ENCODE measurements around the gene TUBB4A. TPM values are rescaled to one million over a fixed set of nuclear protein-coding genes. Genes with fewer than 3 reads are reported as not detected.

Gene TUBB4A
- total RNA-seq, 2 experiments from 2014 or later: 9.7 to 16.0 TPM

GRCh38 chr19:6460099-6460884 is 41.8 kb downstream of the TUBB4A start:
- H2AFZ ChIP-seq (ENCODE audit: low read length): peak overlapping the region; percentile 76
- no peaks in the 10 kb centered on the region for H4K20me1 ChIP-seq (ENCODE audit: insufficient read depth, low read length)
- peak overlapping the region; percentile 89 for H3K4me3 ChIP-seq (ENCODE audit: low read depth, low read length, poor library complexity, severe bottlenecking)
- peaks cover 20% of the 10 kb centered on the region for H3K4me1 ChIP-seq (ENCODE audit: insufficient read depth, low read length, poor library complexity, severe bottlenecking)
- peaks cover 24% of the 10 kb centered on the region for H3K36me3 ChIP-seq (ENCODE audit: insufficient read depth, low read length)
- peak; percentile 85 for TF ChIP-seq CTCF (conservative IDR thresholded peaks at IDR 0.05; ENCODE audit: low read length)
- TF ChIP-seq EZH2phosphoT487 (IDR thresholded peaks at IDR 0.05; ENCODE audit: borderline replicate concordance, low read depth, low read length): no peak
- DNase-seq (ENCODE audit: low spot score): peak; percentile 100
- H3K27ac ChIP-seq (ENCODE audit: low read depth, low read length, poor library complexity, severe bottlenecking): peak overlapping the region; percentile 62
- ChIA-PET POLR2A (interaction anchor here (0.7 to 1.8 kb wide), 2 partner anchors 21 to 41 kb away, joined by 6 to 7 read pairs; partner anchors contain the start of gene DENND1C), CTCF (ENCODE audit: unreplicated experiment) (interaction anchor here (0.6 kb wide), 1 partner anchor 9 kb away, joined by 4 read pairs; no protein-coding TSS in a partner anchor)
- H3K9me2 ChIP-seq (ENCODE audit: insufficient read depth, low read length): no peaks in the 10 kb centered on the region
- H3K4me2 ChIP-seq (ENCODE audit: low read length): peak overlapping the region; percentile 91
- peaks cover under 1% of the 10 kb centered on the region for H3K9me3 ChIP-seq (ENCODE audit: low read length)
- intact Hi-C loops (cut with micrococcal nuclease; ENCODE audit: unreplicated experiment): loop anchor here (1.0 to 5.0 kb wide), 5 partner anchors 35 to 277 kb away; partner anchors contain the start of genes GPR108, KHSRP and TUBB4A
- peaks cover 13% of the 10 kb centered on the region; the same call in 1 of the 2 replicates for H3K79me2 ChIP-seq (ENCODE audit: insufficient read depth, low read depth, low read length)
- no TSS peak for BruUV-seq (replicated peaks)

GRCh38 chr19:6459262-6460098 is 42.6 kb downstream of the TUBB4A start, which contains the start of gene SLC25A23:
SLC25A23 (minus strand) TSS chr19:6459792; CDS start chr19:6459628, 164 bp downstream.
- intact Hi-C loops (cut with micrococcal nuclease; ENCODE audit: unreplicated experiment): loop anchor here (1.0 to 5.0 kb wide), 5 partner anchors 35 to 277 kb away; partner anchors contain the start of genes GPR108, KHSRP and TUBB4A
- no TSS peak for BruUV-seq (replicated peaks)
- Histone ChIP-seq H3K9me3 (ENCODE audit: low read length) (peaks cover 9% of the 10 kb centered on the region), H3K4me2 (ENCODE audit: low read length) (peak within 1 kb of the TSS; percentile 91), H3K4me1 (ENCODE audit: insufficient read depth, low read length, poor library complexity, severe bottlenecking) (peaks cover 15% of the 10 kb centered on the region), H2AFZ (ENCODE audit: low read length) (peak within 1 kb of the TSS; percentile 76), H3K27ac (ENCODE audit: low read depth, low read length, poor library complexity, severe bottlenecking) (peak within 1 kb of the TSS; percentile 62), H3K36me3 (ENCODE audit: insufficient read depth, low read length) (peaks cover 32% of the 10 kb centered on the region), H3K79me2 (ENCODE audit: insufficient read depth, low read depth, low read length) (peaks cover 13% of the 10 kb centered on the region; the same call in 1 of the 2 replicates), H3K4me3 (ENCODE audit: low read depth, low read length, poor library complexity, severe bottlenecking) (peak within 1 kb of the TSS; percentile 89), H4K20me1 (ENCODE audit: insufficient read depth, low read length) (no peaks in the 10 kb centered on the region), H3K9me2 (ENCODE audit: insufficient read depth, low read length) (no peaks in the 10 kb centered on the region)
- ChIA-PET CTCF (ENCODE audit: unreplicated experiment) (interaction anchor here (0.6 kb wide), 2 partner anchors 10 to 128 kb away, joined by 4 to 5 read pairs; no protein-coding TSS in a partner anchor), POLR2A (interaction anchor here (1.8 kb wide), 1 partner anchor 22 kb away, joined by 6 read pairs; the partner anchor contains the start of gene DENND1C)
- peak; percentile 88 for DNase-seq (ENCODE audit: low spot score)
- TF ChIP-seq CTCF (conservative IDR thresholded peaks at IDR 0.05; ENCODE audit: low read length) (0 out of 2 replicates have a peak, but pooled peaks have one; percentile 5), EZH2phosphoT487 (IDR thresholded peaks at IDR 0.05; ENCODE audit: borderline replicate concordance, low read depth, low read length) (no peak)
